GM18951 (cell line): ENCODE measurements around the gene DCXR.

Experiments
- POLR2A ChIP-seq: IDR thresholded peaks from 4 replicates; pipeline ENCODE4 v1.6.1; 2011; ENCODE audit warnings: mild to moderate bottlenecking; ENCODE audit not compliant: insufficient read length, insufficient read depth; ENCODE audit errors: extremely low read depth
- in situ Hi-C: fragments of 300-500 bp; cut with MboI; formaldehyde crosslinking; loops from one replicate; pipeline ENCODE4 v1.12.0; 2022; ENCODE audit warnings: low sequenced_read_pairs, mixed read lengths, inconsistent platforms; ENCODE audit not compliant: unreplicated experiment

DCXR gene

DNA sequence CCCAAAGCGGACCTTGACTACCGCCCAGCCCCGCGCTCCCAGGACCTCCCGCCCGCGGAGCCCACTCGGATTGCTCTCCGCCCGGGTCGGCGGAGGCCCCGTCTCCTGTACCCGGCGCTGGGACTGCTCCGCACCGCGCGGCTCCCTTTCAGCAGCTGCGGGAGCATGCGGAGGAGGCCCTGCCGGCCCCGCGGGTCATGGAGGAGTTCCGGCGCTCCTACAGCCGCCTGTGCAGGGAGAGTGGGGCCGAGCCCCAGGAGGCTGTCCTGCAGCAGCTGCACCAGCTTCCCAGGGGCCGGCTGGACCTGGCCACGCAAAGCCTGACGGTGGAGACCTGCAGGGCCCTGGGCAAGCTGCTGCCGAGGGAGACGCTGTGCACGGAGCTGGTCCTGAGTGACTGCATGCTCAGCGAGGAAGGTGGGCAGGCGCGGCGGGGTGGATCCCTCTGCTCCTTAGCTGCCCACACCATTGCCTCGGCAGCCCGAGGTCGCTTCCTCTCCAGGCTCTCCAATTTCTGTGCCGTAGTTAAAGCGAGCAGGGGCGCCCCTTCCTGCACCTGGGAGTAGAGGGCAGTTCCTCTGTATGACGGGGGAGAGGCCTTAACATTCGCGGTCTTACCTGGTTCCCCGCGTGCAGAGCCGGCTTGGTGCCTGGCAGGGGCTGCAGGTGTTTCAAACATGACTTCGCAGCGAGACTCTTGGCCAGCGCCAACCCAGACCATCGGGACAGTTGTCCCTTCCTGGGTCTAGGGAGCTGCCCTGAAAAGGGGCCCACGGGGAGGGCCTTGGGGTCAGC is 13.9 kb downstream of the DCXR start:
- in situ Hi-C loops: no loop called here
- peak; percentile 19 for TF ChIP-seq POLR2A

GRCh38 chr17:82022981-82023446 is 14.5 kb downstream of the DCXR start, which contains the start of gene LRRC45:
Gene LRRC45 (plus strand): TSS chr17:82023305. CDS start chr17:82023644, 339 bp downstream.
- TF ChIP-seq POLR2A: no peak
- in situ Hi-C loops: no loop called here

- peak; percentile 74 for TF ChIP-seq POLR2A
- in situ Hi-C loops: no loop called here
Measured at GRCh38 chr17:82022310-82022980, 15.1 kb downstream of the DCXR start, which contains the start of gene CENPX. Gene CENPX (minus strand): TSS chr17:82022878. CDS start chr17:82022861, 17 bp downstream.

DNA sequence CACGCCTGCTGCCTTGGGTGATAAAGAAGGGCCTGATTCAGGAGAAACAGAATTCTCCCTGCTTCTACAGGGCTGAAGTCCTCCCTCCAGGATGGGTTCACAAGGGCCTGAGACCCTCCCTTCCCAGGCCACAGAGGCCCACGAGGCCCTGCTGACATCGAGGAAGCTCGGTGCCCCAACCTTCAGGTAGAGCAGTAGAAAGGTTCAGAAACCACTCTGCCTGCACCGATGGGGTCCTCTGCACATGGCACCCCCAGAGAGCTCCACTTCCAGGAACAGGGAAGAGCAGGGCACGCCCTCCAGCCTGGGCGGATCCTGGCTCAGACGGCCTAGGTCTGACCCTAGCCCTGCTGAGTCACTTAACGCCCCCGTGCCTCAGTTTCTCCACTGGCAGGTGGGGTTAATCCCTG is 15.6 kb downstream of the DCXR start:
- in situ Hi-C loops: no loop called here
- TF ChIP-seq POLR2A: no peak

DNA sequence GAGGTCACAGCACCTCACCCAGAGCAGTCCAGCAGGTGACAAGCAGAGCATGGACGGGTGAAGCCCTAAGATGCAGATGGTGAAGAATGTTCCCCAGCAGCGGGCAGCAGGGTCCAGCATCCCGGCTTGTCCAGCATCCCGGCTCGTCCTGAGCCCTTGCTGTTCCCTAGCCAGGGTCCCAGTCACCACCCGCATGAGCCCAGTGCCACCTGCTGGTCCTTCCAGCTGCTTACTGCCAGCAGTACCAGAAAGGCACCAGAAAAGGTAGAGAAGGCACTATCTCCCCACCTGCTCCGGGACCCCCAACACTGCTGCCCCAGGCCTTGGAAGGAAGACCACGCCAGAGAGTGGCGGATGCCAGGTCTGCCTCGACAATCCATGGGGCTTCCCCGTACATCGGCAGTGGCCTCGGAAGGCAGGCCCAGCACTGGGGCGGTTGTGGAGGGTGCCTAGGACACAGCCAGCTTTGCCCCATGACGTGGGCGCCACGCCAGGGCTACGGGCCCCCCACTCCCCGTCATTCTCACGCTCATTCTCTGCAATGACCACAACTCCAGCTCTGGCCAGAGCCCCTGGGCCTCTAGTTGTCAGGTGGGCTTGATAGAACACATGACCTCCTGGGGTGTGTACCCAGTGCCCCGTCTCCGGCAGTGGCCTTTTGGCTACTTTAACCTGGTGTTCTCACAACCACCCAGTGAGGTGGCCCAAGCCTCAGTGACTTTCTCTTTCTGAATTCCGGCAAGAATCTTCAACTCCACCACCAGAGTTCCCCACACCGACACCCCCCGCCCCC is 16.2 kb downstream of the DCXR start:
- in situ Hi-C loops: no loop called here
- no peak for TF ChIP-seq POLR2A

GRCh38 chr17:82020572-82021106 is 16.9 kb downstream of the DCXR start:
- in situ Hi-C loops: no loop called here
- no peak for TF ChIP-seq POLR2A

DNA sequence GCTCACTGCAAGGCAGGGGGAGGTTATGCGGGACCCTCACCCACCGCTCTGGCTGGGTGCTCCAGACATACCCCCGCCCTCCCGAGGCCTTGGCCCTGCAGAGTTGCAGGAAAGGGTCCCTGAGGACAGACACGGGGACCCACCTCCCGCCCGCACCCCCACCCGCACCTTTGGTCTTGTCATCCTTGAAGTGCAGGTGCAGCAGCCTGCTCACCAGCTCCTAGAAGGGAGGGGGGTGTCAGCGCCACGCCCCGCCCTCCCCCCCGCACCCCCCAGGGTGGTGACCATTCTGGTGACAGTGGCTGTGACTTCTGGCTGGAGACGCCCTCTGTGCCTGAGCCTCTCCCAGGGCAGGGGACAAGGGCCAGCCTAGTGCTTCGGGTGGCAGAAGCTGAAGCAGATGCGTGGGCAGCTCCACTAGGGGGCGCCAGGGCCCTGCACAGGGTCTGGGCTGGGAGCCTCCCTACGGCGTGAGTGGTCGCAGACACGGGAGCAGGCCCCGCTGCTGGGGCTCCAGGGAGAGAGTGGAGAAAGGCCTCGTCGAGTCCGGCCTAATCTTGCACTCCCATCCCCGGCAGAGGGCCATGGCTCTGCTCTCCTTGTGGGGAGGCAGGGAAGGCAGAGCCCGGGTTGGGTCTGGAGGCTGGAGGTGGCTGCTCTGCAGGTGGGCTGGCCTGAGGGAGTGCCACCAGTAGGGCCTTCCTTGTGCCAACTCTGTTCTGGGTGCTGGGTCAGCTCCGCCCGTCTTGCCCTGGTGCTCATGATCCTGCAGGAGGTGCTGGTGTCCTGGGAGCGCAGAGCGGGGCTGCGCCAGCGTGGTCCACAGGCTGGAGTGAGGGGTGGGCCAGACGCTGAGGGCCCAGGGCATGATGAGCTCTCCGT is 17.6 kb downstream of the DCXR start:
- no peak for TF ChIP-seq POLR2A
- in situ Hi-C loops: no loop called here

DNA sequence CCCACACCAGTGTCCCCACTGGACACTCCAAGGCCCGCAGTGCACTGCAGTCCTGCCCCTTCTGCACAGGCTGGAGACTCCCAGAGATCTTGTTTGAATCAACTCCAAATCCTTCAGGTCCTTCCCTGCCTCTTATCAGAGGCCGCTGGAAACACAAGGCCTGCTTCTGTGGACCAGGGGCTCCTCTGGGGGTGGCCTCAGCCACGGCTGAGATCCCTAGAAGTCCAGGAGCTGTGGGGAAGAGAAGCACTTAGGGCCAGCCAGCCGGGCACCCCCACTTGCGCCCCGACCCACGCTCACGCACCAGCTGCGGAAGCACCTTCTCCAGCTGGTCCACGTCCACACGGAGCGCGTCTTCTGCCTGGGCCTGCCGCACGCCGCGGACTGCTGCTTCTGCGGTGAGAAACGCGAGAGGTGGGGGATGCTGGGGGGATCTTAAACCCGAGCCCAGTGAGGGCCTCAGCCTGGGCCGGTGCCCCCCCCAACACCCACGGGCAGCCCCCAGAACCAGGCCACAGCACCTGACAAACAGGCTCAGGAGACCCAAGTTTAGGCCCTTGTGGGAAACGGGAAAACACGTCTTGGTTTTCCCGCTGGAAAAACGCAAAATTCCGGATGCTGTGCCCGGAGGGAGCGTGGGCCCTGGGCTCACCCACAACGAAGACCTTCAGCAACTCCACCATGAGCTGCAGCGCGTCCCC is 18.4 kb downstream of the DCXR start:
- peak; percentile 23 for TF ChIP-seq POLR2A
- in situ Hi-C loops: no loop called here

- in situ Hi-C loops: no loop called here
- TF ChIP-seq POLR2A: no peak
Measured at GRCh38 chr17:82018152-82018988, 19.1 kb downstream of the DCXR start.

DNA sequence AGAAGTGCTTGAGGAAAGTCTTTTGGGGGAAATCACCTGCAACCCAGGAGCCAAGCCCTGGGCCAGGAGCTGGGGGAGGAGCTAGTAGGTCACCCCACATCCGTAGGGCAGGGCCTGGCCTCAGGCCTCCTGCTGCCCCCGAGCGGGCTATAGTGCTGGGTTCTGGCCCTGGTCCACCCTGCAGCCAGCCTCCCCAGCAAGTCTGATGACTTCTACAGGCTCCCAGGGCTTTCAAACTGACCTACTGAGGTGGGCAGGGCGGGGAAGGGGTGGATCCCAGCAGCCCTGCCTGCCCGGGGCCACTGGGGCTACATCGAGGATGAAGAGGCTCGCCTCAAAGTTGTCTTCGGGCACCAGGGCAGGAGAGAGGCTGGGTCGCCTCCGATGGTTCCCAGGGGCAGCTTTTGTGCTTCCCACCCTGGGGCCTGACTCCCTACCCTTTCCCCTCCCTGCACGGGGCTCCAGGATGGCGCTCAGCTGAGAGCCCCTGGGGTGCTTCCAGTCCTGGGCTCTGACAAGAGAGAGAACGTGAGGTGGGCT is 19.8 kb downstream of the DCXR start:
- TF ChIP-seq POLR2A: no peak
- in situ Hi-C loops: no loop called here
